ENCODE results near the gene CRYL1.

DNA sequence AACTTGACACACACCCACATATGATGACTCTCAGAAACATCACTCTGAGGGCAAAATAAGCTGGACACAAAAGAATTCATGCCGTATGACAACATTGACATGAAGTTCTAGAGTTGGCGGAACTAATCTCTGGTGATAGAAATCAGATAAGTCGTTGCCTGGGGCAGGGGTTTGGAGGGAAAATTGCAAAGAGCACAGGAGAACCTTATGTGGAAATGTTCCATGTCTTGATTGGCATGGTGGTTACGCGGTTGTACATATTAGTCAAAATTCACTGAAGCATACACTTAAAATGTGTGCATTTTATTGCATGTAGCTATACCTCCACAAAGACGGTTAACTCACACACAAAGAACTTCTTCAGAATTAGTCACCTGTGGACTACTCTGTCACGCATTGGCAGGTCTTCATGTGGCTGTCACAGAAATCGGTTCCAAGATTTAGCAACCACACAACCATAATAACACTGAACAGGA, 155.7 kb downstream of the CRYL1 start:
- TF ChIP-seq, protein P1, sequence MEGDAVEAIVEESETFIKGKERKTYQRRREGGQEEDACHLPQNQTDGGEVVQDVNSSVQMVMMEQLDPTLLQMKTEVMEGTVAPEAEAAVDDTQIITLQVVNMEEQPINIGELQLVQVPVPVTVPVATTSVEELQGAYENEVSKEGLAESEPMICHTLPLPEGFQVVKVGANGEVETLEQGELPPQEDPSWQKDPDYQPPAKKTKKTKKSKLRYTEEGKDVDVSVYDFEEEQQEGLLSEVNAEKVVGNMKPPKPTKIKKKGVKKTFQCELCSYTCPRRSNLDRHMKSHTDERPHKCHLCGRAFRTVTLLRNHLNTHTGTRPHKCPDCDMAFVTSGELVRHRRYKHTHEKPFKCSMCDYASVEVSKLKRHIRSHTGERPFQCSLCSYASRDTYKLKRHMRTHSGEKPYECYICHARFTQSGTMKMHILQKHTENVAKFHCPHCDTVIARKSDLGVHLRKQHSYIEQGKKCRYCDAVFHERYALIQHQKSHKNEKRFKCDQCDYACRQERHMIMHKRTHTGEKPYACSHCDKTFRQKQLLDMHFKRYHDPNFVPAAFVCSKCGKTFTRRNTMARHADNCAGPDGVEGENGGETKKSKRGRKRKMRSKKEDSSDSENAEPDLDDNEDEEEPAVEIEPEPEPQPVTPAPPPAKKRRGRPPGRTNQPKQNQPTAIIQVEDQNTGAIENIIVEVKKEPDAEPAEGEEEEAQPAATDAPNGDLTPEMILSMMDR (IDR thresholded peaks at IDR 0.05) = no peak
- TF ChIP-seq EP300 (IDR thresholded peaks at IDR 0.05; ENCODE audit: low read depth) (no peak), POLR2AphosphoS5 (IDR thresholded peaks at IDR 0.05) (no peak)

Measured in transverse colon (tissue), 4 donors.